Jurkat, Clone E6-1 (cell line): ENCODE results near the gene PRKCA.
"Not testable (repeated sequence)": the region's sequence is repeated elsewhere in the genome, so short reads cannot be mapped to it uniquely, and the experiment has no call there.

Experiments
- DNase-seq: peaks from one replicate; pipeline ENCODE4 v3.0.0-alpha.2; 2011; ENCODE audit warnings: low read depth, low spot score
- H3K4me3 ChIP-seq: 2 replicates; pipeline ENCODE4 v1.5.1; 2011; ENCODE audit warnings: mild to moderate bottlenecking, low read length, control low read depth, moderate library complexity

Gene PRKCA

DNA sequence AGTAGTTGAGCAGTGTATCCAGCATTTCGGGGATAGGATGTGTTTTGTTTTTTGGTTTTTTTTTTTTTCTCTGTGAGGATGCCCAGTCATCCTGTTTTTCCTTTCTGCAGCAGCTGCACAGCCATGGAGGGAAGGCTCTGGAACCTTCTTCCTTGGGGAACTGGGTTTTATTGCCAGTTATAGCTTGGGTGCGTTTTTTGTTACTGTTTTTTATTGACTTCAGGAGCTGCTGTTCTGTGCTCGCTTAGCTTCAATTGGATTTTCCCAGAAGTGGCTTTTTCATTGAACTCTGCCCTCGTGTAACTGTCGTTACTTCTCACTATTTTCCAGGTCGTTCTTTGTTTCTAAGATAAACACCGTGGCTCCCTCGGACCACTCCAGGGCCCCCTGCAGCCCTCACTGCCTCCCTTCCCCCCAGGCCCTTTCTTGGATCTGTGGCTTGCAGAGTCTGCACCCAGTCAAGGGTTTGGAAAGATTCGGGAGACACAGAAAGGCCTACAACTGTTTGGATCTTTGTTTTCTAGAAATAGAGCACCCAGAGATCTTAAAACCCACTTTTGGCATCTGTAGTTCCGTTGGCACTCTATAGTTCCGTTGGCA lies 412.8 kb downstream of the PRKCA start:
- H3K4me3 ChIP-seq, result no peak overlapping the region
- DNase-seq, result no peak

DNA sequence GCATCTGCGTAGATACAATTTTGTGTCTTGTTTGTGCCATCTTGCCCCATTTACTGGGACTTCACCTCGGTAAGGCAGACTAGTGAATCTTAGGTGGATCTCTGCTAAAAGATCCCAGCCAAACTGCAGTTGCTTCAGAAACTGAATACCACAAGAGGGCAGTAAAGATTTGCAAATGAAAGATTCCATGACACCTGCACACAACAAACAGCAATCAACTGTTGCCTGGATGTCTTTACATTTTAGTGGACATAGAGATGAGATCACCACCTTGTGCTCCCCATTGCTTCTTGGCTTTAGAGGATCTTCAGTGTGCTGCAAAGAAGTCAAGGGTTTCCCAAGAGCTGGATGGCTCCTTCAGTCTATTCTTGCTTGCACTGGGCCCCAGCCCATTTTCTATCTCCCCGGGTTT lies 413.3 kb downstream of the PRKCA start:
- no peak overlapping the region for H3K4me3 ChIP-seq
- DNase-seq, result peak; percentile 65

GRCh38 chr17:66716236-66717026 lies 414.0 kb downstream of the PRKCA start:
- DNase-seq, result no peak
- H3K4me3 ChIP-seq, result no peak overlapping the region

GRCh38 chr17:66717641-66718058 lies 415.2 kb downstream of the PRKCA start:
- no peak for DNase-seq
- H3K4me3 ChIP-seq, result no peak overlapping the region

- no peak overlapping the region for H3K4me3 ChIP-seq
- no peak for DNase-seq
These were observed 417.6 kb downstream of the PRKCA start for GRCh38 chr17:66720027-66720426.

DNA sequence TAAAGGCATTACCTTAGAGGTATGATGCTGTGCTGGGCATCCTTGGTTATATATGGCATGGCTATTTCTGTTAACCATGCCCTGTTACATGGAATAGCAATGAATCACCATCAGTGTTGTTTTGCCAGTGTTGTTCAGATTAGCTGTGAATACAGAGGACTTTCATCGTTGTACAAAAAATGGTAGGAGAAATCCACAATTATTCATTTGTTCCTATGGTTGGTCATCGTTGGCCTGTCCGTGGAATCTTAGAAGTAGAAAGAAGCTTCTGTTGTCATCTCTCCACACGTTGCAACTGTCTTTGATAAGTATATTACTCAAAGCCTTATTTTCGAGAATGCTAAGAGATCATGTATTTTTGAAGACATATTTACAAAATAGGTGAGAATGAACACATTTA lies 418.2 kb downstream of the PRKCA start:
- no peak for DNase-seq
- no peak overlapping the region for H3K4me3 ChIP-seq

DNA sequence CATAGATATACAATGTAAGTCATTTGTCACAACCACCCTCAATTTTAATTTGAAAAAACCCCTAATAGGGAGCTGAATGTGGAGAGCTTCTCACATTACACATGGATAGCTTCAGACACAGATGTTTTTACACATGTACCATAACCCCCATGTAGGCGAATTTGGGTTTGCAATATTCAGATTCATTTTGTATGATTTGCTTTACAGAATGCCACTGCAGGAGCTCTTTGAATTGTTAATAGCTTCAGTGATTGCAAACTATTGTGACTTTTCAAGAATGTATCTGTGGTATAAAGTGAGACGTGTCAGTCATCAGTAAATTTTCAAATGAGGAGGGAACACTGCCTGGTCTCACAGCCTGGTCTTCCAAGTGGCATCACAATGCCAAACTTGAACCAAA lies 419.9 kb downstream of the PRKCA start:
- no peak overlapping the region for H3K4me3 ChIP-seq
- DNase-seq, result no peak

DNA sequence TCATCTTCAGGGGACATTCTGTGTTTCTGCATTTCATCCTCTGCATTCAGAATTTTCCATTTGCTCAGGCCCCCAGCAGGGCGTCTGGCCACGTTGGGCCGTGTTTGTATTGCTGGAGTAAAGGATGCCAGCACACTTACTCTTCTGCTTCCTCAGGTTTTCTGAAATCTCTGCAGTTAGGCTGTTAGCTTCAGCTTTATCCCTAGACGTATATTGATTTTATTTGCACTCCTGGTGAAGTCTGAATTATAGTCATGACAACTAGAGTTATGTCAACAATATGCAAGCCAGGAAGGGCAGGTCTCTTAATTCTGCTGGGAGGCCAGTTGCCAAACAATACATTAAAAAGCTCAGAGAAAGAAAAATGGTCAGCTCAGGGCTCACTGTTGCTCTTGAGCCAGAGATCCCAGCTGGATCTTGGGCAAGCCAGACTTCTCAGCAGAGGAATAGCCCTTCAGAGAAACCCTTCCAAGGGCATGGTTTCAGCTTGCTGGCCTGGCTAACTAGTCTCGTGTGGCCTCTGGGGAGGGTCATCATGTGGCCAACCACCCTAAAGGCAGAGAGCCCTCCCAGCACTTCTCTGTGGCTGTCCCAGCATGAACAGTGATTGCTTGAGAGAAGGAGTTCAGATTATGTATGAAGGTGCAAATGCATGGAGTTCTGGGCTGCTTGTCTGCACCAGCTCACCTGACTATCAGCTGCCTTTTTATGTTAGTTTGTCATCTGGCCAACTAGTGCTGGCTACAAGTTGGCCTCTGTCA lies 422.3 kb downstream of the PRKCA start:
- no peak overlapping the region for H3K4me3 ChIP-seq
- DNase-seq, result no peak

DNA sequence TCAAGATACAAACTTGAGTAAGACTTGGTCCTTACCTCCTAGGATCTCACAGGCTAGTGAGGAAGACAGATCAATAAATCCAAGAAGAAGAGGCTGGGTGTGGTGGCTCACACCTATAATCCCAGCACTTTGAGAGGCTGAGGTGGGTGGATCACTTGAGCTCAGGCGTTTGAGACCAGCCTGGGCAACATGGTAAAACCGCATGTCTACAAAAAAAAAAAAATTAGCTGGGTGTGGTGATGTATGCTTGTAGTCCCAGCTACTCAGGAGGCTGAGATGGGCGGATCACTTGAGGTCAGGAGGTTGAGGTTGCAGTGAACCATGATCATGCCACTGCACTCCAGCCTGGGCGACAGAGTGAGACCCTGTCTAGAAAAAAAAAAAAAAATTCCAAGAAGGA lies 423.0 kb downstream of the PRKCA start:
- DNase-seq, H3K4me3 ChIP-seq: not testable (repeated sequence)

DNA sequence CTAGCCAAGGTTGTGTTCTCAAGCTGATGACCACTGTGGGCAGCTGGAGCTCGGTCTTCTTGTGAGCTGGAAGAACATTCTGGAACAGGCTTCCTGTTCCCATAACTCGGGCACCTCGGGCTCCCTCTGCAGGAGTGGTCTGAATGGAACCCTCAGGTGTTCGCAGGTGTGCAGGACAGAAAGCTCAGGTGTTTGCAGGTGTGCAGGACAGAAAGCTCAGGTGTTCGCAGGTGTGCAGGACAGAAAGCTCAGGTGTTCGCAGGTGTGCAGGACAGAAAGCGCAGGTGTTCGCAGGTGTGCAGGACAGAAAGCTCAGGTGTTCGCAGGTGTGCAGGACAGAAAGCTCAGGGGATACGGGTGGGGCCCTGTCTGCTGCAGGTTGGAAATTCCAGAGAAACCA lies 423.5 kb downstream of the PRKCA start:
- H3K4me3 ChIP-seq, result no peak overlapping the region

GRCh38 chr17:66726371-66726770 lies 424.0 kb downstream of the PRKCA start:
- no peak overlapping the region for H3K4me3 ChIP-seq
- DNase-seq, result no peak

More for the DNA sequence above, 423.5 kb downstream of the PRKCA start:
- DNase-seq, result no peak

DNA sequence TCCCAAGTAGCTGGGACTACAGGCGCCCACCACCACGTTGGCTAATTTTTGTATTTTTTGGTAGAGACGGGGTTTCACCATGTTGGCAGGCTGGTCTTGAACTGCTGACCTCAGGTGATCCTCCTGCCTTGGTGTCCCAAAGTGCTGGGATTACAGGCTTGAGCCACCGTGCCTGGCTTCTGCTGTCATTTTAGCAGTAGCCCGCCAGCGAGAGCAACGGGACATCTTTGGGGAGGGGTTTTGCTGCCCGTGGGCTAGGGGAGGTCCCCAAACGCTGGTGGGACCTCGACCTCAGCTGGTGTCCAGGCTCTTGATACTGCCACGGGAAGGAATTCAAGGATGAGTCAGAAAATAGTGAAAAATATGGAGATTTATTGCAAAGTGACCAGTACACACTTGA lies 424.4 kb downstream of the PRKCA start:
- no peak overlapping the region for H3K4me3 ChIP-seq
- no peak for DNase-seq

DNA sequence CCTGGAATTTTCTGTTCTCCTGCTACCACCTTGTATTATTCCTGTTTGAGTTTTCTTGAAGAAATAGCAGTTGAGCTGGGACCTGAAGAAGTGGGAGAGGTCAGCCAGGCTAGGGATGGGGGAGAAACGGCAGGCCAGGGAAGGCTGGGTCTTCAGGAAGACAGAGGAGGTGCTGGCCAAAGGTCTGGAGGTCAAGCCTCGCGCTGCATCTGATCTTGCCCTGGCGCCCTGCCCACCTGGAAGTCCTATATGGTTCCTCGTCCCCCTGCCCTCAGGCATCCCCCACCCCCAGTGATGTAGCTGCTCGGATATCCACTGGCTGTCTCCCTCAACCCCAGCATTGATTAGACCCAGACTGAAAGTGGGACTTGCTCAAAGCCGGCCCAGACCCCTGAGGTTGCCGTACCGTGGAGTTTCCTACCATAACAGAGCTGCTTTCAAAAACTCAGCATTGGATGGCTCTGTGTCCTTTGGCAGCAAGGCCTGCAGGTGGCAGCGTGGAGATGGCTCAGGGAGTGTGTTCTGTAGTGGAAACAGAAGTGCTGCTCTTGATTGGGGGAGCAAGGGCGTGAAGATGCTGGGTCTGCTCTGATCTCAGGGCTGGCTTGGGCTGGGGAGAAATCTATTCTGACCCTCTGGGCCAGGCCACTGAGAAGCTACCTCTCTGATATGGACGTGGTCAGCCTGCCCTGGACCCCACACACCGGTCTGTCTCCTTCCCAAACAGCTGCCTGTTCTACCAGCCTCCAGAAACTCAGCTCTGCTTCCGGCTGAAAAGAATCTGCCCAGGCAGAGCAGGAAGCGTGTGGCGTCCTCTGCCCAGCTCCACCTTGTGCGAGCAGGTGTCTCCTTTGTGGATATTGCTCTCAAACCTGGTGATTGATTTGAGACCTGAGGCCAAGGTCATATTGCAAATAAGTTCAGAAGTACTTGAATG lies 425.5 kb downstream of the PRKCA start:
- peak; percentile 17 for DNase-seq

DNA sequence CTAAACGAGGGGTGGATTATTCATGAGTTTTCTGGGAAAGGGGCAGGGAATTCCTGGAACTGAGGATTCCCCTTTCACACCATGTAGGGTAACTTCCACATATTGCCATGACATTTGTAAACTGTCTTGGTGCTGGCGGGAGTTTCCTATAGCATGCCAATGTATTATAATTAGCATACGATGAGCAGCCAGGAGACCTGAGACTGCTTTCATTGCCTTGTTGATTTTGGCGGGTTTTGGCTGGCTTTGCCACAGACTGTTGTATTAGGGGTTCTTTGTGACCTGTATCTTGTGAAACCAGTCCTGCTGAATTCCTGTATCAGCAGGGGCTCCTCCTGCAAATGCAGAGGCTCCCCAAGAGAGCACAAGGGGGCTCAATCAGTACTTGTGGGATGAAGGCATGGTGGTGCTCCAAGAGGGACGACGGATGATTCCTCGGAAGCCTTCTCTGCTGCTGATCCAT lies 428.1 kb downstream of the PRKCA start:
- no peak overlapping the region for H3K4me3 ChIP-seq
- DNase-seq, result no peak

More for the DNA sequence above, 425.5 kb downstream of the PRKCA start:
- H3K4me3 ChIP-seq, result no peak overlapping the region

DNA sequence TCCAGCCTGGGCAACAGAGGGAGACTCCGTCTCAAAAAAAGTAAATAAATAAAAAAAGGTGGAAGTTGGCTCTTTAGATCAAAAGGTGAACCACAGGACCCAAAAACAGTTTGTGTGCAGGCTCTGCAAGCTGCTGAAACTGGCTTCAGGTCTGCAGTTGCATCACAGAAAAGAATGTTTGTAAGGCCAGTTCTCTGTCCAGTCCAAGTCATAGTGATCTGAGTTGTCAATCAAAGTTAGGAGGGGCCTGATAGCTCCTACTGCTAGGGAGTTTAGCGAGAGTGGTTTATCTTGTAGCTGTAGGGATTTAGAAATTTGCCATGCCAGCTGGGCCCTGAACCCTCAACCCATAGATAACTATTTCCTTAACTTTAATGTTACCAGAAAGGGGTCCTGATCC lies 431.3 kb downstream of the PRKCA start:
- no peak overlapping the region for H3K4me3 ChIP-seq
- no peak for DNase-seq

GRCh38 chr17:66734186-66734943 lies 432.0 kb downstream of the PRKCA start:
- DNase-seq, result no peak
- no peak overlapping the region for H3K4me3 ChIP-seq

DNA sequence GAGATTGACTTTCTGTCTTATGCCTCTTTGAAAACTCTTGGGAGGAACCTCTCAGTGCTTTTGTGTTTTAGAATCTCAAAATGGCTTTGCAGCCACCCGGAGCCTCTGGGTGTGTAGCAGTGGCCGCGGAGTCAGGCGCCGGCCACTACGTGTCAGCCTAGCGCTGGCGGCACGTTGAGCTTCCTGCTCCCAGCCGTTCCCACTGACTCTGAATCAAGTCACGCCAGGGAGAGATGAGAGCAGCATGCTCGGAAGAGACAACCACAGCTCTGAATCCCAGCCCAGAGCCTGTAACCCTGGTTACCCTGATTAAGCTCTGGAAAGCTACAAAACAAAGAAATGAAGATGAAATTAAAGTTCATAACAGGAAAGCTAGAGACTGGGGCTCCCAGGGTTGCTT lies 435.1 kb downstream of the PRKCA start:
- H3K4me3 ChIP-seq, result no peak overlapping the region
- no peak for DNase-seq

GRCh38 chr17:66738301-66738700 lies 435.9 kb downstream of the PRKCA start:
- no peak overlapping the region for H3K4me3 ChIP-seq
- no peak for DNase-seq
